SK-N-SH (cell line): ENCODE data around the gene GPR37L1. TPM values are rescaled to one million over a fixed set of nuclear protein-coding genes. Genes with fewer than 3 reads are reported as not detected.

Source experiments
- CTCF ChIA-PET: fragments of 300-600, 350-600 bp; formaldehyde crosslinking; extraction: SDS; loops from one replicate; lab custom pipeline; 2021; lab: Yijun Ruan, JAX
- POLR2A ChIA-PET: fragments of 350-600 bp; sonication (Branson Sonifier 250); formaldehyde crosslinking; extraction: SDS; loops from one replicate; lab custom pipeline; 2020; ENCODE audit warnings: antibody characterized with exemption, inconsistent platforms; lab: Yijun Ruan, JAX
- DNase-seq: peaks from one replicate; pipeline ENCODE4 v3.0.0; 2012
- H2AFZ ChIP-seq: fragments of 200-600 bp; sonication (generic); 2 replicates; pipeline ENCODE4 v1.8.1; 2016; ENCODE audit warnings: antibody characterized with exemption, mild to moderate bottlenecking, low read depth
- H3F3A ChIP-seq: fragments of 200-600 bp; sonication (generic); replicated peaks from 2 replicates; pipeline ENCODE3; 2016; ENCODE audit warnings: antibody characterized with exemption, mild to moderate bottlenecking; ENCODE audit not compliant: insufficient read depth
- H3K27ac ChIP-seq, 2 experiments: fragments of 200-500 bp in 1 of 2; fragments of 200-600 bp in 1 of 2; sonication (Bioruptor generic) in 1 of 2; sonication (generic), shearing (Covaris generic) in 1 of 2; 2 replicates each; pipeline versions ENCODE4 v1.5.1 to v1.6.1; 2014 to 2016; ENCODE audit warnings: low read depth in 2 of 2, inconsistent platforms in 1 of 2, low read length in 1 of 2, mild to moderate bottlenecking in 1 of 2, mixed read lengths in 1 of 2
- H3K27me3 ChIP-seq: fragments of 200-600 bp; sonication (generic), shearing (Covaris generic); 2 replicates; pipeline ENCODE4 v1.6.1; 2016; ENCODE audit warnings: mixed run types; ENCODE audit not compliant: insufficient read depth
- H3K36me3 ChIP-seq, 2 experiments: fragments of 200-500 bp in 1 of 2; fragments of 200-600 bp in 1 of 2; sonication (Bioruptor generic) in 1 of 2; sonication (generic) in 1 of 2; replicated peaks in 1 of 2; 2 replicates each; pipeline versions ENCODE3 to v1.5.1; 2014 to 2016; ENCODE audit warnings: low read length in 1 of 2, mild to moderate bottlenecking in 1 of 2; ENCODE audit not compliant: insufficient read depth in 2 of 2, control insufficient read depth in 1 of 2
- H3K4me1 ChIP-seq, 2 experiments: fragments of 200-500 bp in 1 of 2; fragments of 200-600 bp in 1 of 2; sonication (Bioruptor generic) in 1 of 2; sonication (generic), shearing (Covaris generic) in 1 of 2; 2 replicates each; pipeline versions ENCODE4 v1.5.1 to v1.6.1; 2014 to 2016; ENCODE audit warnings: low read depth in 1 of 2, low read length in 1 of 2, mixed run types in 1 of 2; ENCODE audit not compliant: insufficient read depth in 2 of 2, control insufficient read depth in 1 of 2
- H3K4me2 ChIP-seq: fragments of 200-600 bp; sonication (generic), shearing (Covaris generic); 2 replicates; pipeline ENCODE4 v1.6.1; 2017; ENCODE audit warnings: mixed run types
- H3K4me3 ChIP-seq, 2 experiments: fragments of 200-500 bp in 1 of 2; fragments of 200-600 bp in 1 of 2; sonication (Bioruptor generic) in 1 of 2; sonication (generic), shearing (Covaris generic) in 1 of 2; 2 replicates each; pipeline versions ENCODE4 v1.5.1 to v1.8.1; 2014 to 2016; ENCODE audit warnings: low read depth in 2 of 2, inconsistent platforms in 1 of 2, low read length in 1 of 2, mild to moderate bottlenecking in 1 of 2, mixed read lengths in 1 of 2, moderate library complexity in 1 of 2
- H3K79me2 ChIP-seq: fragments of 200-600 bp; sonication (generic); 2 replicates; pipeline ENCODE4 v1.8.1; 2017; ENCODE audit warnings: mild to moderate bottlenecking; ENCODE audit not compliant: insufficient read depth
- H3K9ac ChIP-seq: fragments of 200-600 bp; sonication (generic); 2 replicates; pipeline ENCODE4 v1.6.1; 2017; ENCODE audit warnings: mixed run types
- H3K9me2 ChIP-seq: fragments of 200-600 bp; sonication (generic); 2 replicates; pipeline ENCODE4 v1.6.1; 2017; ENCODE audit warnings: mixed run types
- H3K9me3 ChIP-seq: fragments of 200-600 bp; sonication (generic); 2 replicates; pipeline ENCODE4 v1.6.1; 2017; ENCODE audit warnings: mixed run types, mild to moderate bottlenecking, moderate library complexity
- H4K20me1 ChIP-seq: fragments of 200-600 bp; sonication (generic); 2 replicates; pipeline ENCODE4 v1.6.1; 2017; ENCODE audit warnings: mild to moderate bottlenecking, mixed run types; ENCODE audit not compliant: insufficient read depth
- CHD2 ChIP-seq: fragments of 150-350 bp; IDR thresholded peaks from 2 replicates; pipeline ENCODE4 v1.6.1; 2018; ENCODE audit warnings: low read length; ENCODE audit not compliant: partially characterized antibody
- EP300 ChIP-seq, 2 experiments: IDR thresholded peaks; 2 replicates each; pipeline versions ENCODE4 v1.4.0 to v1.6.1; 2012; ENCODE audit warnings: borderline replicate concordance in 1 of 2, low read depth in 1 of 2, low read length in 1 of 2
- FOXJ3 ChIP-seq: sonication (generic); formaldehyde crosslinking; IDR thresholded peaks from 2 replicates; pipeline ENCODE4 v1.5.1; 2020; ENCODE audit warnings: mild to moderate bottlenecking, missing genetic modification reagents
- FOXM1 ChIP-seq: IDR thresholded peaks from 2 replicates; pipeline ENCODE4 v1.4.0; 2012; ENCODE audit warnings: low read depth, mild to moderate bottlenecking
- GABPA ChIP-seq: IDR thresholded peaks from 2 replicates; pipeline ENCODE4 v1.4.0; 2012; ENCODE audit warnings: low read depth, mild to moderate bottlenecking
- GATA2 ChIP-seq: sonication (generic); formaldehyde crosslinking; IDR thresholded peaks from 2 replicates; pipeline ENCODE4 v1.5.0; 2020; ENCODE audit warnings: mild to moderate bottlenecking, missing genetic modification reagents
- IRF3 ChIP-seq: fragments of 150-350 bp; IDR thresholded peaks from 2 replicates; pipeline ENCODE4 v1.6.1; 2016; ENCODE audit warnings: mild to moderate bottlenecking, low read depth, low read length
- JUND ChIP-seq: IDR thresholded peaks from 2 replicates; pipeline ENCODE4 v1.4.0; 2012
- MEF2A ChIP-seq: IDR thresholded peaks from 2 replicates; pipeline ENCODE4 v1.4.0; 2012; ENCODE audit warnings: low read depth, borderline replicate concordance
- NFIC ChIP-seq: IDR thresholded peaks from 2 replicates; pipeline ENCODE4 v1.4.0; 2012; ENCODE audit warnings: borderline replicate concordance
- NRF1 ChIP-seq: IDR thresholded peaks from 2 replicates; pipeline ENCODE4 v1.6.1; 2012; ENCODE audit warnings: low read depth, mild to moderate bottlenecking, low read length
- POLR2AphosphoS5 ChIP-seq: IDR thresholded peaks from 2 replicates; pipeline ENCODE4 v1.6.1; 2012; ENCODE audit warnings: low read depth, low read length
- REST ChIP-seq: IDR thresholded peaks from 2 replicates; pipeline ENCODE4 v1.6.1; 2012; ENCODE audit warnings: mild to moderate bottlenecking, low read depth, low read length, moderate library complexity
- RXRA ChIP-seq: IDR thresholded peaks from 2 replicates; pipeline ENCODE4 v1.4.0; 2012; ENCODE audit warnings: low read depth, mild to moderate bottlenecking, borderline replicate concordance
- SMC3 ChIP-seq: IDR thresholded peaks from 2 replicates; pipeline ENCODE4 v1.6.1; 2012; ENCODE audit warnings: low read depth, low read length, improper control_type of control experiment
- TEAD4 ChIP-seq: IDR thresholded peaks from 2 replicates; pipeline ENCODE4 v1.4.0; 2012; ENCODE audit warnings: mild to moderate bottlenecking, borderline replicate concordance; ENCODE audit not compliant: insufficient read depth
- USF1 ChIP-seq: IDR thresholded peaks from 2 replicates; pipeline ENCODE4 v1.4.0; 2012; ENCODE audit warnings: low read depth, borderline replicate concordance
- YY1 ChIP-seq: IDR thresholded peaks from 2 replicates; pipeline ENCODE4 v1.4.0; 2012; ENCODE audit warnings: low read depth, mild to moderate bottlenecking
- WGBS: methylation state at CpG from one replicate; pipeline ENCODE4 v1.1.6; 2017; ENCODE audit warnings: low lambda C conversion rate; 5-methylcytosine and 5-hydroxymethylcytosine counted together
- polyA plus RNA-seq, 3 experiments: library from polyadenylated mRNA; depleted of rRNA; stranded (reverse); fragments of >200 nt; gene quantifications; 2 replicates each; pipeline ENCODE4 v1.2.3, GENCODE V29; 2012
- TF ChIP-seq, protein P1 (sequence below): IDR thresholded peaks from 2 replicates; pipeline ENCODE4 v1.4.0; 2012; ENCODE audit warnings: low read depth, borderline replicate concordance

Gene GPR37L1
- polyA plus RNA-seq, 1 of the 3 experiments (the other 2 are of a cell fraction), result not detected

DNA sequence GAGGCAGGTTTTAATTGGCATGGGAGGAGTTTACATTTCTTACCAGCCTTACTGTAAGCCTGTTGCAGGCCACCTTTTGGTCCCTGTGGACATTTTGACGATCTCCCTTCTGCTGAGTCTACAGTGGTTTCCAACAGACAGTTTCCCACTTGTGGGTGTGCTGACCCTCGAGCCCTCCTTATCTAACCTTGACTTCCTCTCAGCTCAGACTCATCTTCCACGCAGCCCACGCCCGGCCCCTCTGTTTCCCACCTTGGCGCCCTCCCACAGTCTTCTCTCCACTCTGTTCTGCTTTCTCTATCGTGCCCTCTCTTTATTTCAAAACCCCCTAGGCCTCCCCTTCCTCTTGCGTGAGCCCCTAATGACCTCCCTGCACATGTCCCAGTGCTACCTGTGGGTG, 27.9 kb downstream of the GPR37L1 start:
- Histone ChIP-seq H3K4me2 (no peak overlapping the region), H4K20me1 (no peaks in the 10 kb centered on the region), H3K4me3 (no peak overlapping the region), H3F3A (peaks cover 5% of the 10 kb centered on the region), H3K9me3 (no peaks in the 10 kb centered on the region), H3K9ac (no peak overlapping the region), H3K27me3 (no peaks in the 10 kb centered on the region), H3K36me3 (no peaks in the 10 kb centered on the region), H3K79me2 (no peaks in the 10 kb centered on the region), H3K27ac (no peak overlapping the region), H2AFZ (no peak overlapping the region), H3K9me2 (no peaks in the 10 kb centered on the region), H3K4me1 (peaks cover 9 to 18% of the 10 kb centered on the region in 2 experiments; a peak in 1 of 4 replicates)
- ChIA-PET POLR2A (no interaction called here), CTCF (no interaction called here)
- WGBS, result 83% methylated on average over 8 of the region's 8 CpGs
- TF ChIP-seq NRF1 (no peak), REST (no peak), FOXM1 (no peak), SMC3 (no peak), YY1 (no peak), GABPA (no peak), NFIC (no peak), FOXJ3 (no peak), TEAD4 (no peak), RXRA (no peak), EP300 (IDR thresholded peaks at IDR 0.05; ENCODE audit: borderline replicate concordance in 1 of 2, low read depth in 1 of 2, low read length in 1 of 2) (no peak)
- TF ChIP-seq, protein P1, sequence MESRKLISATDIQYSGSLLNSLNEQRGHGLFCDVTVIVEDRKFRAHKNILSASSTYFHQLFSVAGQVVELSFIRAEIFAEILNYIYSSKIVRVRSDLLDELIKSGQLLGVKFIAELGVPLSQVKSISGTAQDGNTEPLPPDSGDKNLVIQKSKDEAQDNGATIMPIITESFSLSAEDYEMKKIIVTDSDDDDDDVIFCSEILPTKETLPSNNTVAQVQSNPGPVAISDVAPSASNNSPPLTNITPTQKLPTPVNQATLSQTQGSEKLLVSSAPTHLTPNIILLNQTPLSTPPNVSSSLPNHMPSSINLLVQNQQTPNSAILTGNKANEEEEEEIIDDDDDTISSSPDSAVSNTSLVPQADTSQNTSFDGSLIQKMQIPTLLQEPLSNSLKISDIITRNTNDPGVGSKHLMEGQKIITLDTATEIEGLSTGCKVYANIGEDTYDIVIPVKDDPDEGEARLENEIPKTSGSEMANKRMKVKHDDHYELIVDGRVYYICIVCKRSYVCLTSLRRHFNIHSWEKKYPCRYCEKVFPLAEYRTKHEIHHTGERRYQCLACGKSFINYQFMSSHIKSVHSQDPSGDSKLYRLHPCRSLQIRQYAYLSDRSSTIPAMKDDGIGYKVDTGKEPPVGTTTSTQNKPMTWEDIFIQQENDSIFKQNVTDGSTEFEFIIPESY, result no peak
- no peak for DNase-seq

GRCh38 chr1:202151045-202151444, 28.3 kb downstream of the GPR37L1 start:
- ChIA-PET POLR2A (no interaction called here), CTCF (interaction anchor here (1.1 to 1.9 kb wide), 2 partner anchors 16 kb away, joined by 3 to 6 read pairs; no protein-coding TSS in a partner anchor)
- no peaks in the 10 kb centered on the region for H3K9me2 ChIP-seq
- H3K9me3 ChIP-seq, result no peaks in the 10 kb centered on the region
- peaks cover 9 to 19% of the 10 kb centered on the region in 2 experiments; a peak in 1 of 4 replicates for H3K4me1 ChIP-seq
- no peaks in the 10 kb centered on the region for H3K79me2 ChIP-seq
- 59% methylated on average over 2 of the region's 2 CpGs for WGBS
- DNase-seq, result no peak
- no peak overlapping the region for H3K27ac ChIP-seq
- no peaks in the 10 kb centered on the region for H3K36me3 ChIP-seq
- H3K9ac ChIP-seq, result no peak overlapping the region
- no peak overlapping the region for H2AFZ ChIP-seq
- no peaks in the 10 kb centered on the region for H4K20me1 ChIP-seq
- H3F3A ChIP-seq, result peaks cover 9% of the 10 kb centered on the region
- no peak overlapping the region for H3K4me2 ChIP-seq
- no peak overlapping the region for H3K4me3 ChIP-seq
- no peaks in the 10 kb centered on the region for H3K27me3 ChIP-seq
- TF ChIP-seq MEF2A, result no peak
- no peak for TF ChIP-seq USF1
- no peak for TF ChIP-seq SMC3
- TF ChIP-seq EP300 (IDR thresholded peaks at IDR 0.05; ENCODE audit: borderline replicate concordance in 1 of 2, low read depth in 1 of 2, low read length in 1 of 2), result no peak
- TF ChIP-seq IRF3, result no peak
- TF ChIP-seq CHD2, result no peak
- no peak for TF ChIP-seq JUND
- no peak for TF ChIP-seq FOXM1
- TF ChIP-seq GATA2 (CRISPR knock-in tag), result no peak
- TF ChIP-seq NRF1, result no peak
- TF ChIP-seq POLR2AphosphoS5, result no peak
- TF ChIP-seq GABPA, result no peak
- TF ChIP-seq TEAD4, result no peak
